ENCODE measurements around the gene SYT14.

DNA sequence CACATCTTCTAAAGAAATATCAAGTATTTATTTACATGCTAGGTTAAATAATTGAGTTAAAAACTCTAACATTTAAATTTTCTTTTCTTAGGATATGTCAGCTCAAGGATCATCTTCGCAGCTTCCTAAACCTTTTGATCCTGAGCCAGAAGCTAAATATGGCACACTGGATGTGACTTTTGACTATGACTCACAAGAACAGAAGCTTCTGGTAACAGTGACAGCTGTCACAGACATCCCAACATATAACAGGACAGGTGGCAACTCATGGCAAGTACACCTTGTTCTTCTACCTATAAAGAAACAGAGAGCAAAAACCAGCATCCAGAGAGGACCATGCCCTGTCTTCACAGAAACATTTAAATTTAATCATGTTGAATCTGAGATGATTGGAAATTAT lies 161.9 kb downstream of the SYT14 start:
- TF ChIP-seq, protein P1, sequence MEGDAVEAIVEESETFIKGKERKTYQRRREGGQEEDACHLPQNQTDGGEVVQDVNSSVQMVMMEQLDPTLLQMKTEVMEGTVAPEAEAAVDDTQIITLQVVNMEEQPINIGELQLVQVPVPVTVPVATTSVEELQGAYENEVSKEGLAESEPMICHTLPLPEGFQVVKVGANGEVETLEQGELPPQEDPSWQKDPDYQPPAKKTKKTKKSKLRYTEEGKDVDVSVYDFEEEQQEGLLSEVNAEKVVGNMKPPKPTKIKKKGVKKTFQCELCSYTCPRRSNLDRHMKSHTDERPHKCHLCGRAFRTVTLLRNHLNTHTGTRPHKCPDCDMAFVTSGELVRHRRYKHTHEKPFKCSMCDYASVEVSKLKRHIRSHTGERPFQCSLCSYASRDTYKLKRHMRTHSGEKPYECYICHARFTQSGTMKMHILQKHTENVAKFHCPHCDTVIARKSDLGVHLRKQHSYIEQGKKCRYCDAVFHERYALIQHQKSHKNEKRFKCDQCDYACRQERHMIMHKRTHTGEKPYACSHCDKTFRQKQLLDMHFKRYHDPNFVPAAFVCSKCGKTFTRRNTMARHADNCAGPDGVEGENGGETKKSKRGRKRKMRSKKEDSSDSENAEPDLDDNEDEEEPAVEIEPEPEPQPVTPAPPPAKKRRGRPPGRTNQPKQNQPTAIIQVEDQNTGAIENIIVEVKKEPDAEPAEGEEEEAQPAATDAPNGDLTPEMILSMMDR (IDR thresholded peaks at IDR 0.05), result no peak
- TF ChIP-seq EZH2 (IDR thresholded peaks at IDR 0.05) (no peak), EZH2phosphoT487 (IDR thresholded peaks at IDR 0.05) (no peak)

All from neural progenitor cell (in vitro differentiated cells).